NT2/D1 (cell line): ENCODE results near the gene CIB1.

ENCODE experiments used
- SUZ12 ChIP-seq: IDR thresholded peaks from 2 replicates; pipeline ENCODE4 v1.6.1; 2011; ENCODE audit not compliant: insufficient read length, insufficient read depth; ENCODE audit errors: extremely low read depth
- YY1 ChIP-seq: IDR thresholded peaks from 2 replicates; pipeline ENCODE4 v1.6.1; 2011; ENCODE audit not compliant: insufficient read length, insufficient read depth
- ZNF274 ChIP-seq: IDR thresholded peaks from 2 replicates; pipeline ENCODE4 v1.6.1; 2011; ENCODE audit warnings: mild to moderate bottlenecking, low read depth, low read length

- TF ChIP-seq ZNF274 (no peak), YY1 (no peak), SUZ12 (no peak)
These were observed 29.8 kb downstream of the CIB1 start for GRCh38 chr15:90203922-90204321.
